ENCODE results near the gene TMEM138. TPM values are rescaled to one million over a fixed set of nuclear protein-coding genes. Genes with fewer than 3 reads are reported as not detected.

TMEM138 gene
- total and polyA plus RNA-seq, 2 of the 4 experiments (the other 2 are of a cell fraction) = 16.8 to 53.2 TPM

DNA sequence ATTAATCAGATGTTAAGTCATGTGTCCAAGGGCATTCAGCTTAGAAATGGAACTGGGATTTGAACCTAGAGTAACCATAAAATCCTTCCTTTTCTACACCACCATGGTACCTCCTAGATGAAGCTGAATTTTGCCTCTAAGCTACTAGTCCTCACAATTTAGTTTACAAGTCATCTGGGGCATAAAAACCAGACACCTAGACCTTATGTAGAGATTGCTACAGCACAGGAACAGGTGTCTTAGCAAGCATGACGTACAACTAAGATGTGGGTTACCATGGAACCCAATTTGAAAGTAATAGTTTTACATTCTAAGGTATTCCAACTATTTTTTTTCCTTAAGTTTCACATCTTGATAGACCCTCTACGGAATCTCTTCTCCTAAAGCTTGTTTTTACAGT, 39.4 kb downstream of the TMEM138 start:
- H3K27me3 ChIP-seq (ENCODE audit: control insufficient read depth, insufficient read depth, low read length) = no peaks in the 10 kb centered on the region
- H4K8ac ChIP-seq (ENCODE audit: low read depth in 2 of 2, low read length in 2 of 2) = no peak overlapping the region
- CTCF ChIA-PET = interaction anchor here (2.3 to 2.7 kb wide), 2 partner anchors 9 to 65 kb away, joined by 7 to 10 read pairs; partner anchors contain the start of gene TMEM216
- ATAC-seq (ENCODE audit: low read depth) = no peak
- no peak overlapping the region for H3K27ac ChIP-seq (ENCODE audit: insufficient read depth, low read length)
- WGBS, 2 experiments (ENCODE audit: extremely low coverage in 2 of 2, insufficient read length in 1 of 2) = no CpG with 5 or more reads among the region's 2 CpGs
- H2BK15ac ChIP-seq (ENCODE audit: low read depth, low read length) = no peak overlapping the region
- peaks cover 0 to 11% of the 10 kb centered on the region in 2 experiments; a peak in 2 of 4 replicates for H3K79me1 ChIP-seq (ENCODE audit: low read depth in 1 of 2, low read length in 2 of 2)
- no peak overlapping the region for H2AK5ac ChIP-seq (ENCODE audit: low read depth, low read length)
- no peak overlapping the region for H2BK120ac ChIP-seq (ENCODE audit: low read depth, low read length)
- 0 out of 2 replicates have a peak, but pooled peaks cover 4% of the 10 kb centered on the region for H3K9me1 ChIP-seq (ENCODE audit: insufficient read depth, low read length)
- H3K4me1 ChIP-seq (ENCODE audit: control insufficient read depth, insufficient read depth, low read length) = no peaks in the 10 kb centered on the region
- no peak for DNase-seq
- POLR2A ChIA-PET (ENCODE audit: unreplicated experiment) = interaction anchor here (1.4 kb wide), 1 partner anchor 9 kb away, joined by 5 read pairs; the partner anchor contains the start of gene TMEM216
- no peak overlapping the region for H2AFZ ChIP-seq (replicated peaks; ENCODE audit: low read length, poor library complexity)
- H3K9ac ChIP-seq (ENCODE audit: low read depth, low read length) = no peak overlapping the region
- no peak overlapping the region for H2BK5ac ChIP-seq (ENCODE audit: low read depth, low read length, poor library complexity, severe bottlenecking)
- TF ChIP-seq RFX5 (IDR thresholded peaks at IDR 0.05; ENCODE audit: low read depth, low read length) (no peak), NFE2L2 (IDR thresholded peaks at IDR 0.05; ENCODE audit: low read depth, low read length) (no peak), SMC3 (IDR thresholded peaks at IDR 0.05; ENCODE audit: low read depth, low read length) (no peak), MAFK (IDR thresholded peaks at IDR 0.05; ENCODE audit: low read depth, low read length) (no peak), FOS (IDR thresholded peaks at IDR 0.05; ENCODE audit: low read depth, low read length) (no peak), POLR2A (IDR thresholded peaks at IDR 0.05; ENCODE audit: low read depth, low read length) (no peak), MXI1 (IDR thresholded peaks at IDR 0.05; ENCODE audit: borderline replicate concordance, low read depth, low read length) (no peak), BHLHE40 (IDR thresholded peaks at IDR 0.05; ENCODE audit: low read depth, low read length) (no peak), CHD1 (IDR thresholded peaks at IDR 0.05; ENCODE audit: low read depth, low read length) (no peak), CEBPB (IDR thresholded peaks at IDR 0.05; ENCODE audit: low read depth, low read length) (no peak)
- TF ChIP-seq, protein P1, sequence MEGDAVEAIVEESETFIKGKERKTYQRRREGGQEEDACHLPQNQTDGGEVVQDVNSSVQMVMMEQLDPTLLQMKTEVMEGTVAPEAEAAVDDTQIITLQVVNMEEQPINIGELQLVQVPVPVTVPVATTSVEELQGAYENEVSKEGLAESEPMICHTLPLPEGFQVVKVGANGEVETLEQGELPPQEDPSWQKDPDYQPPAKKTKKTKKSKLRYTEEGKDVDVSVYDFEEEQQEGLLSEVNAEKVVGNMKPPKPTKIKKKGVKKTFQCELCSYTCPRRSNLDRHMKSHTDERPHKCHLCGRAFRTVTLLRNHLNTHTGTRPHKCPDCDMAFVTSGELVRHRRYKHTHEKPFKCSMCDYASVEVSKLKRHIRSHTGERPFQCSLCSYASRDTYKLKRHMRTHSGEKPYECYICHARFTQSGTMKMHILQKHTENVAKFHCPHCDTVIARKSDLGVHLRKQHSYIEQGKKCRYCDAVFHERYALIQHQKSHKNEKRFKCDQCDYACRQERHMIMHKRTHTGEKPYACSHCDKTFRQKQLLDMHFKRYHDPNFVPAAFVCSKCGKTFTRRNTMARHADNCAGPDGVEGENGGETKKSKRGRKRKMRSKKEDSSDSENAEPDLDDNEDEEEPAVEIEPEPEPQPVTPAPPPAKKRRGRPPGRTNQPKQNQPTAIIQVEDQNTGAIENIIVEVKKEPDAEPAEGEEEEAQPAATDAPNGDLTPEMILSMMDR (conservative IDR thresholded peaks at IDR 0.05; ENCODE audit: low read depth, low read length) = no peak
- TF ChIP-seq, protein P2, sequence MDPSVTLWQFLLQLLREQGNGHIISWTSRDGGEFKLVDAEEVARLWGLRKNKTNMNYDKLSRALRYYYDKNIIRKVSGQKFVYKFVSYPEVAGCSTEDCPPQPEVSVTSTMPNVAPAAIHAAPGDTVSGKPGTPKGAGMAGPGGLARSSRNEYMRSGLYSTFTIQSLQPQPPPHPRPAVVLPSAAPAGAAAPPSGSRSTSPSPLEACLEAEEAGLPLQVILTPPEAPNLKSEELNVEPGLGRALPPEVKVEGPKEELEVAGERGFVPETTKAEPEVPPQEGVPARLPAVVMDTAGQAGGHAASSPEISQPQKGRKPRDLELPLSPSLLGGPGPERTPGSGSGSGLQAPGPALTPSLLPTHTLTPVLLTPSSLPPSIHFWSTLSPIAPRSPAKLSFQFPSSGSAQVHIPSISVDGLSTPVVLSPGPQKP (IDR thresholded peaks at IDR 0.05; ENCODE audit: borderline replicate concordance, low read depth, low read length) = no peak
- TF ChIP-seq, protein P3, sequence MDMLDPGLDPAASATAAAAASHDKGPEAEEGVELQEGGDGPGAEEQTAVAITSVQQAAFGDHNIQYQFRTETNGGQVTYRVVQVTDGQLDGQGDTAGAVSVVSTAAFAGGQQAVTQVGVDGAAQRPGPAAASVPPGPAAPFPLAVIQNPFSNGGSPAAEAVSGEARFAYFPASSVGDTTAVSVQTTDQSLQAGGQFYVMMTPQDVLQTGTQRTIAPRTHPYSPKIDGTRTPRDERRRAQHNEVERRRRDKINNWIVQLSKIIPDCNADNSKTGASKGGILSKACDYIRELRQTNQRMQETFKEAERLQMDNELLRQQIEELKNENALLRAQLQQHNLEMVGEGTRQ (IDR thresholded peaks at IDR 0.05; ENCODE audit: low read depth, low read length) = no peak
- in situ Hi-C loops (cut with MboI; ENCODE audit: low sequenced_read_pairs) (no loop called here), intact Hi-C loops (cut with micrococcal nuclease) (loop anchor here (5.0 kb wide), 1 partner anchor 79 kb away; no protein-coding TSS in a partner anchor), dilution Hi-C loops (cut with HindIII; ENCODE audit: low sequenced_read_pairs, unreplicated experiment) (no loop called here)
- 0 out of 2 replicates have a peak, but pooled peaks cover 5% of the 10 kb centered on the region for H4K20me1 ChIP-seq (ENCODE audit: insufficient read depth, low read length)
- H3K4me2 ChIP-seq (ENCODE audit: low read depth, low read length) = no peak overlapping the region
- H3K14ac ChIP-seq (replicated peaks; ENCODE audit: low read depth, low read length) = no peak overlapping the region
- peaks cover 46% of the 10 kb centered on the region for H3K36me3 ChIP-seq (ENCODE audit: control insufficient read depth, insufficient read depth, low read length)
- BruUV-seq (replicated peaks) = no TSS peak
- no peak overlapping the region for H4K91ac ChIP-seq (ENCODE audit: insufficient read depth, low read depth, low read length)
- H4K5ac ChIP-seq (ENCODE audit: low read depth, low read length) = no peak overlapping the region
- H2BK20ac ChIP-seq (ENCODE audit: low read depth, low read length) = no peak overlapping the region
- no peak overlapping the region for H3K56ac ChIP-seq (ENCODE audit: extremely low read depth, insufficient read depth, low read length)
- no peak overlapping the region for H3K4me3 ChIP-seq (ENCODE audit: insufficient read depth, low read depth, low read length)
- H3K4ac ChIP-seq (ENCODE audit: low read depth, low read length) = no peak overlapping the region
- H2AK9ac ChIP-seq (replicated peaks; ENCODE audit: low read depth, low read length, poor library complexity) = no peak overlapping the region
- no peaks in the 10 kb centered on the region for H3K9me3 ChIP-seq (ENCODE audit: control insufficient read depth, insufficient read depth, low read length)
- H3K18ac ChIP-seq (ENCODE audit: low read depth, low read length) = no peak overlapping the region
- H3K23ac ChIP-seq (ENCODE audit: low read depth, low read length) = no peak overlapping the region

All from IMR-90 (cell line).